Large intestine (tissue), 3 donors: ENCODE results near the gene MRPS15. TPM values are rescaled to one million over a fixed set of nuclear protein-coding genes. Genes with fewer than 3 reads are reported as not detected.

Experiments used
- DNase-seq, 2 donors: peaks; one replicate each; pipeline versions ENCODE4 v3.0.0 to v3.0.0-alpha.2; 2013
- H3K27ac ChIP-seq: one replicate; pipeline ENCODE4 v1.5.1; 2013; ENCODE audit warnings: low read length
- H3K27me3 ChIP-seq: 2 replicates; pipeline ENCODE4 v1.6.1; 2013; ENCODE audit warnings: low read length; ENCODE audit not compliant: control insufficient read depth, insufficient read depth
- H3K36me3 ChIP-seq: 2 replicates; pipeline ENCODE4 v1.6.1; 2013; ENCODE audit warnings: low read length; ENCODE audit not compliant: control insufficient read depth, insufficient read depth
- H3K4me1 ChIP-seq: one replicate; pipeline ENCODE4 v1.6.1; 2013; ENCODE audit warnings: low read length; ENCODE audit not compliant: control insufficient read depth, insufficient read depth
- H3K4me3 ChIP-seq: one replicate; pipeline ENCODE4 v1.5.1; 2013; ENCODE audit warnings: low read length
- H3K9me3 ChIP-seq: one replicate; pipeline ENCODE4 v1.6.1; 2013; ENCODE audit warnings: mild to moderate bottlenecking, low read depth, low read length, moderate library complexity; ENCODE audit not compliant: control insufficient read depth
- WGBS: methylation state at CpG from one replicate; pipeline ENCODE4 v1.1.5; 2013; ENCODE audit warnings: low lambda C conversion rate; ENCODE audit not compliant: insufficient coverage; 5-methylcytosine and 5-hydroxymethylcytosine counted together
- polyA plus RNA-seq: library from polyadenylated mRNA; unstranded; fragments of 120-200 nt; gene quantifications from one replicate; pipeline ENCODE4 v1.2.1, GENCODE V29; 2013

MRPS15 gene
- polyA plus RNA-seq, 1 donor = 67.2 TPM

DNA sequence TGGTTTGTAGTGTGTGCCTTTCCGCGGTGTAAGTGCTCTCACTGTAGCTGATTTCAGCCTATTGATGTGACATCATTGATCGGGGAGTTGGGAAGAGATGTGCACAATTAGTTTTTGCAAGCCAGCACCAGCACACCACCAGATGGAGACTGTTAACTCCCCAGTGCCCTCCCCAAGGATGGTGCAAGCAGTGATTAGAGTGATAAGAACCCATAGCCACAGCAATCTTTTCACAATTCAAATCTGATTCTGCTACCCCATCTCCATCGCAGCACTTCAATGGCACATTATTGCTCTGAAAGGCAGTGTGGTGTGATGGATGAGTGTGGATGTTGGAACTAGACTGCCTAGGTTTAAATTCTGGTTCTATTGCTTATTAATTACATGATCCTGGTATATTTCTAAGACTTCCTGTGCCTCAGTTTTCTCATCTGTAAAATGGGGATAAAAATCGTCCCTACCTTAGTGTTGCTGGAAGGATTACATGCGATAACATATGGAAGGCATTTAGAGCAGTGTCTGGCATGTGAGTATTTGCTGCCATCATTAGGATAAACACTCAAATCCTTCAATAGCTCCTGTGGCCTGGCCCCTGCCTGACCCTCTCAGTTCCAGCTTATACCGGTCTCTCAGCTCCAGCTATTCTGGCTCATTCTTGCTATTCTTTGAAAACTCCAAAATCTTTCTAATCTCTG is 11.9 kb upstream of the MRPS15 start:
- Histone ChIP-seq H3K4me1 (no peaks in the 10 kb centered on the region), H3K27ac (no peak overlapping the region), H3K9me3 (no peaks in the 10 kb centered on the region), H3K27me3 (no peaks in the 10 kb centered on the region), H3K4me3 (no peak overlapping the region), H3K36me3 (no peaks in the 10 kb centered on the region)
- WGBS = 93% methylated on average over 3 of the region's 7 CpGs
- no peak for DNase-seq

DNA sequence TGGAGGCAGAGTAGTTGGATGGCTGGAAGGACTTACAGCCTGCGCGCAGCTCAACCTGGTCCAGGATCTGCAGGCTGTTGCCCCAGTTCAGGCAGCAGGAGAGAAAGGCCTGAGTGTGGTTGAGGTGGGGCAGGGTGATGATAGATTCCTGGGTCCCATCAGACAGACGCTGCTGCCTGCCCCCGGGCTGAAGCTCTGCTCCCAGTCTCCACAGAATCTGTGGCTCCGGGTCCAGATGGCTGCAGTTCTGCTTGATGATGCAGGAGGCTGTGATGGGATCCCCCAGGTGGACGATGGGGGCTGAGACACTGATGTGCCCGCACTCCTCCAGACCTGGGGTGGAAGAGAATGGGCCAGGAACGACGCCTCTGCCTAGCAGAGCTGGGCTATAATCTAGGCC is 11.2 kb upstream of the MRPS15 start:
- WGBS = no CpG with 5 or more reads among the region's 9 CpGs
- H3K27ac ChIP-seq = no peak overlapping the region
- no peaks in the 10 kb centered on the region for H3K27me3 ChIP-seq
- H3K4me1 ChIP-seq = no peaks in the 10 kb centered on the region
- no peak for DNase-seq
- no peaks in the 10 kb centered on the region for H3K36me3 ChIP-seq
- no peak overlapping the region for H3K4me3 ChIP-seq
- no peaks in the 10 kb centered on the region for H3K9me3 ChIP-seq

DNA sequence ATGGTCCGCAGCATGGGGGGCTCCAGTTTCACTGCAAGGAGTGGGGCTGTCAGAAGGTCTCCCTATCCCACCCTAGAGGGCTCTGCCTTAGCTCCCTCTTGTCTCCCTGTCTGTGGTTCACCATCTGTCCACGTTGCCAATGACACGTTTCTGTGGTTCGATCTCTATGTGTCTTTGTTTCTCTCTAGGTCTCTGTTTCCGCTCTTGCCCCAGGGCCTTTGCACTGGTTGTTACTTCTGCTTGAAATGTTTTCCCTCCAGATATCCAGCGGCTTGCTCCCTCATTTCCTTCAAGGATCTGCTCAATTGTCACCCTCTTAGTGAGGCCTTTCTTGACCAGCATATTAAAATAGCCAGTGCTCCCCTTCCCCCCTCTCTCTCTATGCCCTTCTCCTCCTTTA is 8.5 kb upstream of the MRPS15 start:
- H3K27ac ChIP-seq = no peak overlapping the region
- H3K27me3 ChIP-seq = no peaks in the 10 kb centered on the region
- H3K9me3 ChIP-seq = no peaks in the 10 kb centered on the region
- WGBS = 100% methylated on average over 1 of the region's 6 CpGs
- no peak for DNase-seq
- H3K36me3 ChIP-seq = no peaks in the 10 kb centered on the region
- no peaks in the 10 kb centered on the region for H3K4me1 ChIP-seq
- no peak overlapping the region for H3K4me3 ChIP-seq

DNA sequence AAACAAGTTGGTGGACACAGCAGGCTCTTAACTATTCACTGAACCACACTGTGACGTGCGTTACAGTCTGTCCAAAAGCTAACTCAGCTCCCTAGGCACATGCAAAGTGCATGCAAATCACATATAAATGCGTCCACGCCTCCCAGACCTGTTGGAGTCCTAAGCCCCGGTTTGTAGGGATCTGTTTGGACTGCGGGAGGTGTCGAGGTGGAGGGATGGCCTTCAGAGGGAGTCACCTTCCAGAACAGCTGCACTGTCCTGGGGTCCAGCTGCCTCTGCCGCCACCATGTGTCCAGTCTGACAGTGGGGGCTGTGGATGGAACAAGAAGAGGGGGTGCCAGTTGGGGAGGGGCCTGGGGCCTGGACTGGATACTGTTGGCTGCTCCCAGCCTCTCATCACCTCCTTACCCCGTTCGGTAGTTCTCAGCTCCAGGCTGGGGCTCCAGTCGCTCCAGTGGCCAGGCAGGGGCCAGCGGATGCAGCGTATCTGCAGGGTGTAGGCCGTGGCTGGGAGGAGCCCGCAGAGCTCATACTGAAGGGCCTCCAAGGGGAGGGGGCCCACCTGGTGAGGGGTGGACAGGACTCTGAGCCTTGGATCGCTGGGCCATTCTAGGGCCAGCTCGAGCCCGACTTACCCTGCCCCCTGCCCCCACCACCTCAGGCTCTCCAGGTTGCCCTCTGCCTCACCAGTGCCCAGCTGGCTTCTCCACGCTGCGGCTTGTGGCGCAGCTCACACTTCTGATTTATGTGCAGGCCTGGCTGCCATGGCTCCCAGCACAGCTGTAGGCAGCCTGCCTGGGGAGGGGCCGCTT is 7.9 kb upstream of the MRPS15 start:
- Histone ChIP-seq H3K27me3 (no peaks in the 10 kb centered on the region), H3K4me3 (no peak overlapping the region), H3K27ac (no peak overlapping the region), H3K36me3 (no peaks in the 10 kb centered on the region), H3K9me3 (no peaks in the 10 kb centered on the region), H3K4me1 (no peaks in the 10 kb centered on the region)
- no CpG with 5 or more reads among the region's 22 CpGs for WGBS
- DNase-seq = no peak

DNA sequence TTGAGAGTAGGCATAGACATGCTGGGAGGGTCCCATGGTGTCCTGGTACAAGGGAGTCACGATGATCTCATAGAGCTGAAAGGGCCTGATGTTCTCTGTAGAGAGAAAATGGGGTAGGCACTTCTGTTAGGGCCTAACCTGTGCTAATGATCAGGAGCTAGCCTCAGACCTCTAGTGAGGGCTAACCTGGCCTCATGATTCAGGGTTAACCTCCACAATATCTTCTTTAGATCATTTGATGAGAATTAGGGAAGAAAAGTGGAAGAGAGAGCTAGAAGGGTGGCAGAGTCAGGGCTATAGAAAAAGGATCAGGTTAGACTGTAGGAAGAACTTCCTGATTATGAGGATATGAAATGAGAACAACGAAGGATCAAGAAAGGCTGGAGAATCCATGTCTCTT is 5.0 kb upstream of the MRPS15 start:
- Histone ChIP-seq H3K27ac (no peak overlapping the region), H3K4me1 (peaks cover 8% of the 10 kb centered on the region), H3K36me3 (no peaks in the 10 kb centered on the region), H3K4me3 (no peak overlapping the region), H3K27me3 (no peaks in the 10 kb centered on the region), H3K9me3 (no peaks in the 10 kb centered on the region)
- 60% methylated on average over 1 of the region's 2 CpGs for WGBS
- DNase-seq = no peak

DNA sequence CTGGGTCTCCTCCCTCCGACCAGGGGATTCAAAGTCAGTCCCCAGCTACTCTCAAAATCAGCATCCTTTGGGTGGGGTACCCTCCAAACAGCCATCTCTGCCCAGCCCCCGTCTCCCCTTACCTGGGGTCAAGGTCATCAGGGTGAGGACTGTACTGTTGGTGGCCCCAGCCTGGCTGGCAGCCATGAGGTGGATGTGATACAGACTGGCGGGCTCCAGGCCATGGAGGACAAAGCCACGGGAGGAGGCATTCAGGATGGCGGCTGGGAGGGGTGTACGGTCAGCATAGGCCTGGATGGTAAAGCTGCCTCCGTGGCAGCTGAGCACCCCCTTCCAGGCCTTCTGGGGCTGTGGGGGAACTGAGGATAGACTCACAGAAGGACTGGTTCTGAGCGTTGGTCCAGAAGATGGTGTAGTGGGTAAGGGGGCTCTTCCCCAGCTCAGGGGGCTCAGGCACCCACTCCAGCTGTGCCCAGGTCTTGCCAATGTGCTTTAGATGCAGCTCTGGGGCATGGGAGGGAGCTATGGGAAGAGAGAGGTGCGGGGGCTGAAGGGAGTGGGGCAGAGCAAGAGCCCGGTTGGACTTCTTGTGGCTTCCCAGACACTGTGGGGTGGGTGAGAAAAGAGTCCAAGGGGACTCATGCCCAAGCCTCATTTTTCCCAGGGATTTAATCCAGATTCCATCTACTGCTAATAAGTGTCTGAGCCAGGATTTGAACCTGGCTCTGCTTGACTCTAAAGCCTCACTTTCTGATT is 3.7 kb upstream of the MRPS15 start:
- Histone ChIP-seq H3K27ac (no peak overlapping the region), H3K36me3 (no peaks in the 10 kb centered on the region), H3K9me3 (no peaks in the 10 kb centered on the region), H3K27me3 (no peaks in the 10 kb centered on the region), H3K4me3 (no peak overlapping the region), H3K4me1 (peaks cover 8% of the 10 kb centered on the region)
- no CpG with 5 or more reads among the region's 10 CpGs for WGBS
- DNase-seq = no peak

DNA sequence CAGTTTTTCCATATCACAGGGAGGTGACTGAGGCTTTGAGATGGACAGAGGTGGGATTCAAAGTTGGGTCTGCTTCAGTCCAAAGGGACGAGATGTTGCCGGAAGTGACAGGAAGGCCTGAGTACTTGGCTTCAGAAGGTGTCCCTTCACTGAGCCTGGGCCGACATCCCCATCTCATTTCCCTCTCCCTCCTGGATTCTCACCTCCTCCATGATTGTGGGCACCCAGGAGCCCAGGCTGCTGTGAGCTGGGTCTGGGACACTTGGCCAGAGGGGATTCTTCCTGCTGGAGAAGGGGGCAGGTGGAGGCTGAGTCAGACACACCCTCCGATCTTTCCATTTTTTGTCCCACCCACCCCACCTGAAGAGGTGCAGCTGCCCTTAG is 2.8 kb upstream of the MRPS15 start:
- DNase-seq = no peak
- H3K27me3 ChIP-seq = no peaks in the 10 kb centered on the region
- H3K27ac ChIP-seq = no peak overlapping the region
- peaks cover 8% of the 10 kb centered on the region for H3K4me1 ChIP-seq
- no peak overlapping the region for H3K4me3 ChIP-seq
- peaks cover 5% of the 10 kb centered on the region for H3K36me3 ChIP-seq
- H3K9me3 ChIP-seq = no peaks in the 10 kb centered on the region
- WGBS = no CpG with 5 or more reads among the region's 4 CpGs

DNA sequence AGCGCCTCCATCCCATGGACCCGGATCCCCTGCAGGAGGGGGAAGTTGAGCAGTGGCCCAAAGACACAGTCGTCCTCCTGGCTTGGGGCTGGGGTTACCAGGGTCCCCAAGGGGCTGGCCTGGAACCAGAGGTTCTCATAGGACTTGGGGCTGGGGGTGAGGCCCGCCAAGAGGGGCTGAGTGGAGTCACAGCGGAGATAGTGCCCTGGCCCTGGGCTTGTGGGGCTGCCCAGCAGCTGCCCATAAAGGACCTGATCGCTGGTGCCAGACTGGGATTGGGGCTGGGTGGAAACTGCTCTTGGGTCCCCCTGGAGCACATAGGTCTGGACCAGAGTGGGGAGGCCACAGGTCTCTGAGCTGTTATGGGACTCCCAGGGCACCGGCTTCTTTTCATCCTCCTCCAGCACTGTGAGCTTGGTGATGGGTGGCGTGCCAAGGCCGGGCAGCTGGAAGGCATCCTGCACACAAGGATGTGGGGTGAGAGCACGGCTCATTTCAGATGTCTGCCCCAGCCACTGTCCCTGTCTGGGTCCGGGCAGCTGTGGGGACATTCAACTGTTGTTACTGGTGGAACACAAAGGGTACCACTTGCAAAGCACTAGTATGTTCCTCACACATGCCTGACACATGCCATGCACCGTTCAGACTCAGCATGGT is 2.3 kb upstream of the MRPS15 start:
- H3K27me3 ChIP-seq = no peaks in the 10 kb centered on the region
- H3K36me3 ChIP-seq = peaks cover 11% of the 10 kb centered on the region
- peaks cover 8% of the 10 kb centered on the region for H3K4me1 ChIP-seq
- DNase-seq = no peak
- no peak overlapping the region for H3K27ac ChIP-seq
- H3K4me3 ChIP-seq = no peak overlapping the region
- WGBS = no CpG with 5 or more reads among the region's 12 CpGs
- H3K9me3 ChIP-seq = no peaks in the 10 kb centered on the region

DNA sequence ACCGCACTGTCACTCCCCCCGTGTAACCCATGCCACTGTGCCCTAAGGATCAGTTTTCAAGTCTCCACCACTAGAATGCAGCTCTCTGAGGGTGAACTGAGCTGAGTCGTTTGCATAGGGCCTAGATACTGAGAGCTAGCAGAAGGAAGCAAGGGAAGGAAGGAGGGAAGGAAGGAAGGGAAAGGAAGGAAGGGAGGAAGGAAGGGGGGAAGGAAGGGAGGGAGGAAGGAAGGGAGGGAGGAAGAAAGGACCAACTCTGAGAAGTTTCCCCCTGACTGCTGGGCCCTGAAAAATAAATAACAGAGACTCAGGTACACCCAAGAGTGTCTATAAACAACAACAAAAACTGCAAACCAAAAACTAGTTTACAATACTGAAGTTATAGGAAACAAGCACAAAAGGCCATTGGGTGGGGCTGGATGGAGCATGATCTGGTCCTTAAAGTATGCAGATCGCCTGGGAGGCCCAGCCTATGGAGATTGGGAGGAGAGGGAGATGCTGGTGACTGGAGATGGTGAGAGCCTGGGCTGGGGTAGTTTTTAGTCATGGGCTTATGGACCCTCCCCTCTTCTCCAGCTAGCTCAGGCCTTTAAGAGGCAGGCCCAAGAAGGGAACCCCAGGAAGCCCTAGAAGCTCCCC is 1.7 kb upstream of the MRPS15 start:
- WGBS = 17% methylated on average over 2 of the region's 4 CpGs
- H3K36me3 ChIP-seq = peaks cover 16% of the 10 kb centered on the region
- no peaks in the 10 kb centered on the region for H3K9me3 ChIP-seq
- no peaks in the 10 kb centered on the region for H3K27me3 ChIP-seq
- no peak overlapping the region for H3K27ac ChIP-seq
- H3K4me1 ChIP-seq = peaks cover 8% of the 10 kb centered on the region
- DNase-seq = no peak
- no peak overlapping the region for H3K4me3 ChIP-seq
